H9 (cell line): Measurements from ENCODE around the gene NEDD4. TPM values are rescaled to one million over a fixed set of nuclear protein-coding genes. Genes with fewer than 3 reads are reported as not detected.

Experiments used
- DNase-seq: peaks from one replicate; pipeline ENCODE4 v3.0.0-alpha.2; 2017
- H2AFZ ChIP-seq: one replicate; pipeline ENCODE4 v1.6.1; 2013; ENCODE audit warnings: mild to moderate bottlenecking, low read length, control low read depth, moderate library complexity
- H2AK5ac ChIP-seq: 2 replicates; pipeline ENCODE4 v1.6.1; 2013; ENCODE audit warnings: low read length, control low read depth, mixed read lengths; ENCODE audit not compliant: insufficient read length
- H2BK120ac ChIP-seq: one replicate; pipeline ENCODE4 v1.6.1; 2013; ENCODE audit warnings: low read depth, mild to moderate bottlenecking, low read length, control low read depth, inconsistent platforms; ENCODE audit not compliant: poor library complexity, severe bottlenecking
- H2BK12ac ChIP-seq: 2 replicates; pipeline ENCODE4 v1.6.1; 2013; ENCODE audit warnings: low read length, control low read depth, mixed read lengths, low read depth; ENCODE audit not compliant: insufficient read length
- H2BK15ac ChIP-seq: 2 replicates; pipeline ENCODE4 v1.6.1; 2013; ENCODE audit warnings: low read depth, low read length, control low read depth
- H2BK20ac ChIP-seq: one replicate; pipeline ENCODE4 v1.6.1; 2013; ENCODE audit warnings: low read depth, mild to moderate bottlenecking, low read length, control low read depth, inconsistent platforms; ENCODE audit not compliant: poor library complexity, severe bottlenecking
- H2BK5ac ChIP-seq: 2 replicates; pipeline ENCODE4 v1.6.1; 2013; ENCODE audit warnings: low read length, control low read depth, mixed read lengths; ENCODE audit not compliant: insufficient read length
- H3K14ac ChIP-seq: 2 replicates; pipeline ENCODE4 v1.6.1; 2013; ENCODE audit warnings: low read length, control low read depth; ENCODE audit not compliant: insufficient read depth
- H3K18ac ChIP-seq: 2 replicates; pipeline ENCODE4 v1.6.1; 2013; ENCODE audit warnings: low read depth, mild to moderate bottlenecking, mixed read lengths, low read length, control low read depth; ENCODE audit not compliant: insufficient read length
- H3K23ac ChIP-seq: 2 replicates; pipeline ENCODE4 v1.6.1; 2013; ENCODE audit warnings: low read length, control low read depth, mixed read lengths, low read depth; ENCODE audit not compliant: insufficient read length
- H3K23me2 ChIP-seq: 2 replicates; pipeline ENCODE4 v1.6.1; 2013; ENCODE audit warnings: low read depth, mild to moderate bottlenecking, mixed read lengths, low read length, control low read depth; ENCODE audit not compliant: insufficient read length, poor library complexity, severe bottlenecking
- H3K27ac ChIP-seq: 2 replicates; pipeline ENCODE4 v1.5.1; 2013; ENCODE audit warnings: low read length, control low read depth, mixed read lengths, low read depth; ENCODE audit not compliant: insufficient read length
- H3K27me3 ChIP-seq: 2 replicates; pipeline ENCODE4 v1.6.1; 2013; ENCODE audit warnings: low read length, control low read depth, inconsistent platforms; ENCODE audit not compliant: insufficient read depth
- H3K4ac ChIP-seq: 2 replicates; pipeline ENCODE4 v1.6.1; 2013; ENCODE audit warnings: low read depth, mild to moderate bottlenecking, control low read depth, inconsistent platforms, low read length, moderate library complexity
- H3K4me1 ChIP-seq: 2 replicates; pipeline ENCODE4 v1.6.1; 2013; ENCODE audit warnings: low read length, control low read depth, inconsistent platforms; ENCODE audit not compliant: insufficient read depth
- H3K4me2 ChIP-seq: 2 replicates; pipeline ENCODE4 v1.6.1; 2013; ENCODE audit warnings: low read length, control low read depth, mixed read lengths; ENCODE audit not compliant: insufficient read length, insufficient read depth
- H3K56ac ChIP-seq: 2 replicates; pipeline ENCODE4 v1.6.1; 2013; ENCODE audit warnings: low read depth, mild to moderate bottlenecking, mixed read lengths, low read length, control low read depth; ENCODE audit not compliant: insufficient read length
- H3K79me1 ChIP-seq: 2 replicates; pipeline ENCODE4 v1.6.1; 2013; ENCODE audit warnings: low read depth, mild to moderate bottlenecking, moderate library complexity, low read length, control low read depth, inconsistent platforms; ENCODE audit not compliant: insufficient read depth, poor library complexity, severe bottlenecking
- H3K79me2 ChIP-seq: 2 replicates; pipeline ENCODE4 v1.6.1; 2013; ENCODE audit warnings: low read length, control low read depth, inconsistent platforms; ENCODE audit not compliant: insufficient read depth
- H3K9ac ChIP-seq: 2 replicates; pipeline ENCODE4 v1.6.1; 2013; ENCODE audit warnings: low read length, control low read depth, mixed read lengths; ENCODE audit not compliant: insufficient read length; ENCODE audit errors: extremely low read depth
- H3K9me3 ChIP-seq: one replicate; pipeline ENCODE4 v1.6.1; 2013; ENCODE audit warnings: low read depth, low read length, inconsistent platforms; ENCODE audit not compliant: control insufficient read depth
- H3T11ph ChIP-seq: one replicate; pipeline ENCODE4 v1.6.1; 2013; ENCODE audit warnings: mild to moderate bottlenecking, low read length, control low read depth, inconsistent platforms
- H4K20me1 ChIP-seq: one replicate; pipeline ENCODE4 v1.6.1; 2013; ENCODE audit not compliant: control insufficient read depth, insufficient read length, insufficient read depth
- H4K5ac ChIP-seq: 2 replicates; pipeline ENCODE4 v1.6.1; 2013; ENCODE audit warnings: low read depth, mild to moderate bottlenecking, mixed read lengths, low read length, control low read depth; ENCODE audit not compliant: insufficient read length
- H4K8ac ChIP-seq: replicated peaks from 2 replicates; pipeline ENCODE4 v1.6.1; 2013; ENCODE audit warnings: low read length, control low read depth, mixed read lengths, low read depth; ENCODE audit not compliant: insufficient read length
- H4K91ac ChIP-seq: 2 replicates; pipeline ENCODE4 v1.6.1; 2013; ENCODE audit warnings: low read depth, mild to moderate bottlenecking, moderate library complexity, mixed read lengths, low read length, control low read depth; ENCODE audit not compliant: insufficient read length
- H3K27ac Mint-ChIP-seq, 3 experiments: 2 replicates in 2 of 3; 3 replicates in 1 of 3; pipeline ENCODE4 v1.8.0; 2020 to 2021; ENCODE audit warnings: mixed read lengths in 3 of 3, mild to moderate bottlenecking in 1 of 3, moderate library complexity in 1 of 3
- H3K27me3 Mint-ChIP-seq: 2 replicates; pipeline ENCODE4 v1.8.0; 2021; ENCODE audit warnings: low read depth, mild to moderate bottlenecking, moderate library complexity, mixed read lengths
- H3K36me3 Mint-ChIP-seq, 3 experiments: 2 replicates in 2 of 3; 3 replicates in 1 of 3; pipeline ENCODE4 v1.8.0; 2020 to 2021; ENCODE audit warnings: low read depth in 3 of 3, mixed read lengths in 3 of 3; ENCODE audit not compliant: insufficient read depth in 1 of 3
- H3K4me1 Mint-ChIP-seq, 2 experiments: 2 replicates each; pipeline ENCODE4 v1.8.0; 2020; ENCODE audit warnings: mixed read lengths in 2 of 2
- H3K4me3 Mint-ChIP-seq, 2 experiments: 2 replicates in 1 of 2; 3 replicates in 1 of 2; pipeline ENCODE4 v1.8.0; 2020 to 2021; ENCODE audit warnings: mild to moderate bottlenecking in 2 of 2, mixed read lengths in 2 of 2, moderate library complexity in 1 of 2
- H3K9me3 Mint-ChIP-seq, 2 experiments: 2 replicates in 1 of 2; 3 replicates in 1 of 2; pipeline ENCODE4 v1.8.0; 2020; ENCODE audit warnings: mild to moderate bottlenecking in 2 of 2, mixed read lengths in 2 of 2, moderate library complexity in 1 of 2
- WGBS: extraction: QIAGEN DNeasy Blood & Tissue Kit; methylation state at CpG from one replicate; pipeline ENCODE4 v1.1.7; 2013; ENCODE audit warnings: missing lambda C conversion rate, low lambda C conversion rate, mixed read lengths; ENCODE audit not compliant: insufficient read length; ENCODE audit errors: extremely low coverage; 5-methylcytosine and 5-hydroxymethylcytosine counted together
- total RNA-seq: library from RNA; stranded (reverse); gene quantifications from 2 replicates; pipeline ENCODE4 v1.2.1, GENCODE V29; 2021
- TF ChIP-seq, protein P1 (sequence below): fragments of 200-600 bp; sonication (generic); conservative IDR thresholded peaks from 3 replicates; pipeline ENCODE4 v1.8.0; 2021; ENCODE audit warnings: antibody characterized with exemption, mild to moderate bottlenecking

Gene NEDD4
- total RNA-seq, 1 experiment from 2014 or later = 9.6 TPM

DNA sequence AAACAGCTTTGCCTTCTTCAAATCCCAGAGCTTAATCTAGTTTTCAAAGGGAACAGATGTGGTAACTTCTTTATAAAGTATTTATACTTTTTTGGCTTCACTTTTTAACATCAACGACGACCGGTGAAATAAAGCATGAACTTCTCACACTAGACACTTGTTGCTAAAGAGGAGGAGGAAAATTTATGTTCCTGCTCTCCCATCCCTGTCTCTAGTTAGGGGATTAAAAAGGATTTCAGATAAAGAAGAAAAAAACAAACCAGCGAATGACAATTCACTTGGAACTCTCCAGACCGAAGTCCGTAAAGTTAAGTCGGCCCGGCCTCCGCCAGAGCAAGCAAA lies 672 bp downstream of the NEDD4 start:
- Histone ChIP-seq H3K4me2 (peak overlapping the region; percentile 83), H3K23ac (no peak overlapping the region), H2AFZ (no peak overlapping the region), H3K4ac (no peak overlapping the region), H2BK12ac (no peak overlapping the region), H2BK5ac (no peak overlapping the region), H3K79me2 (no peaks in the 10 kb centered on the region), H4K20me1 (no peaks in the 10 kb centered on the region), H2BK20ac (no peak overlapping the region), H4K8ac (no peak overlapping the region), H3T11ph (no peak overlapping the region), H3K4me1 (no peaks in the 10 kb centered on the region; the same call in 1 of the 2 replicates), H4K5ac (no peak overlapping the region), H3K9ac (no peak overlapping the region), H2BK120ac (no peak overlapping the region), H3K27ac (no peak overlapping the region), H3K14ac (no peak overlapping the region), H3K9me3 (no peaks in the 10 kb centered on the region), H2AK5ac (no peak overlapping the region), H3K56ac (no peak overlapping the region), H4K91ac (no peak overlapping the region), H3K23me2 (peaks cover 7% of the 10 kb centered on the region), H3K18ac (no peak overlapping the region), H3K27me3 (no peaks in the 10 kb centered on the region; the same call in 1 of the 2 replicates), H2BK15ac (no peak overlapping the region), H3K79me1 (no peaks in the 10 kb centered on the region)
- DNase-seq = no peak
- peaks cover 10% of the 10 kb centered on the region for H3K27me3 Mint-ChIP-seq
- H3K36me3 Mint-ChIP-seq = peaks cover 0 to 3% (median 1%) of the 10 kb centered on the region in 3 experiments; a peak in 3 of 7 replicates
- H3K4me3 Mint-ChIP-seq = peak overlapping the region; percentile 87 to 91
- H3K27ac Mint-ChIP-seq = peak overlapping the region in 1 of 3 experiments; percentile 58; a peak in 1 of 7 replicates
- TF ChIP-seq, protein P1, sequence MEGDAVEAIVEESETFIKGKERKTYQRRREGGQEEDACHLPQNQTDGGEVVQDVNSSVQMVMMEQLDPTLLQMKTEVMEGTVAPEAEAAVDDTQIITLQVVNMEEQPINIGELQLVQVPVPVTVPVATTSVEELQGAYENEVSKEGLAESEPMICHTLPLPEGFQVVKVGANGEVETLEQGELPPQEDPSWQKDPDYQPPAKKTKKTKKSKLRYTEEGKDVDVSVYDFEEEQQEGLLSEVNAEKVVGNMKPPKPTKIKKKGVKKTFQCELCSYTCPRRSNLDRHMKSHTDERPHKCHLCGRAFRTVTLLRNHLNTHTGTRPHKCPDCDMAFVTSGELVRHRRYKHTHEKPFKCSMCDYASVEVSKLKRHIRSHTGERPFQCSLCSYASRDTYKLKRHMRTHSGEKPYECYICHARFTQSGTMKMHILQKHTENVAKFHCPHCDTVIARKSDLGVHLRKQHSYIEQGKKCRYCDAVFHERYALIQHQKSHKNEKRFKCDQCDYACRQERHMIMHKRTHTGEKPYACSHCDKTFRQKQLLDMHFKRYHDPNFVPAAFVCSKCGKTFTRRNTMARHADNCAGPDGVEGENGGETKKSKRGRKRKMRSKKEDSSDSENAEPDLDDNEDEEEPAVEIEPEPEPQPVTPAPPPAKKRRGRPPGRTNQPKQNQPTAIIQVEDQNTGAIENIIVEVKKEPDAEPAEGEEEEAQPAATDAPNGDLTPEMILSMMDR = no peak
- H3K4me1 Mint-ChIP-seq = peaks cover 18 to 25% of the 10 kb centered on the region in 2 experiments
- peaks cover 0 to 2% of the 10 kb centered on the region in 2 experiments; a peak in 1 of 5 replicates for H3K9me3 Mint-ChIP-seq
- WGBS = no CpG with 5 or more reads among the region's 9 CpGs
